ENCODE results near the gene AFG3L2. TPM values are rescaled to one million over a fixed set of nuclear protein-coding genes. Genes with fewer than 3 reads are reported as not detected.

AFG3L2 gene
- total RNA-seq, 1 donor from 2014 or later: 51.7 TPM

DNA sequence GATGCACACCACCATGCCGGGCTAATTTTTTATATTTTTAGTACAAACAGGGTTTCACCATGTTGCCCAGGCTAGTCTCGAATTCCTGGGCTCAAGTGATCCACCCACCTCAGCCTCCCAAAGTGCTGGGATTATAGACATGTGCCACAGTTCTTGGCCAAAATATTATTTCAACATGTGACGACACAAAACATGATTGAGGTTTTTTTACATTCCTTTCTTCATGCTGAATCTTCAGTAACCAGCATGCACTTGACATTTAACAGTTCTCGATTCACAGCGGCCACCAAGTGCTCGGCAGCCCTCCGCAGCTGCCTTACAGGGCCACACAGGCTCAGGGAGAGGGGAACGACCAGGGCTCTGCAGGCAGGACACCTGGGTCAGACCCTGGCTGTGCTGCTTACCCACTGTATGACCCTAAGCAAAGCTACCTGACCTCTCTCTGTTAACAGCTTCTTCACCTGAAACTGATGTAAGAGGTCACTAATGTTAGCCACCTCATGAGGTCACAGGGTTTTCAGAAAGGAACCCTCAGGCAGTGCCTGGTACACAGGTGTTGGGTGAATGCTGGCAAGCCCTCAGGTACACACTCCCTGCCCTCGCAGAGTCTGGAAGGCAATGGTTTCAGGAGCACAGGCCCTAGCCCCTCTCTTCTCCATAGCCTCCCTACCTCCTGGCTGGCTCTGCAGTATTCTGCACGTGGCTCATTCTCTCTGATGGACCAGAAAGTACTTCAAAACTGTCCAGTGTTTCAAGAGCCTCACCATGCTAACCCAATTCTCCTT, 43.3 kb downstream of the AFG3L2 start:
- H3K4me1 Mint-ChIP-seq: peaks cover 33% of the 10 kb centered on the region
- peaks cover 5% of the 10 kb centered on the region for H3K9me3 Mint-ChIP-seq
- no peak overlapping the region for H3K9ac ChIP-seq
- peak overlapping the region; percentile 28 for H3K27ac Mint-ChIP-seq
- no peaks in the 10 kb centered on the region for H3K27me3 ChIP-seq
- no peak overlapping the region for H2AFZ ChIP-seq (replicated peaks)
- peaks cover 9% of the 10 kb centered on the region for H3K27me3 Mint-ChIP-seq (ENCODE audit: insufficient read depth, low read depth)
- no peak overlapping the region for H3K4me2 ChIP-seq
- H3F3A ChIP-seq (ENCODE audit: low read depth): peaks cover 66% of the 10 kb centered on the region
- peaks cover 14% of the 10 kb centered on the region for H3K36me3 ChIP-seq
- H3K36me3 Mint-ChIP-seq: peaks cover 45% of the 10 kb centered on the region
- H3K4me3 Mint-ChIP-seq: no peak overlapping the region
- peaks cover 37% of the 10 kb centered on the region for H3K4me1 ChIP-seq
- TF ChIP-seq EZH2phosphoT487 (IDR thresholded peaks at IDR 0.05) (no peak), EZH2 (IDR thresholded peaks at IDR 0.05) (no peak)
- TF ChIP-seq, protein P1, sequence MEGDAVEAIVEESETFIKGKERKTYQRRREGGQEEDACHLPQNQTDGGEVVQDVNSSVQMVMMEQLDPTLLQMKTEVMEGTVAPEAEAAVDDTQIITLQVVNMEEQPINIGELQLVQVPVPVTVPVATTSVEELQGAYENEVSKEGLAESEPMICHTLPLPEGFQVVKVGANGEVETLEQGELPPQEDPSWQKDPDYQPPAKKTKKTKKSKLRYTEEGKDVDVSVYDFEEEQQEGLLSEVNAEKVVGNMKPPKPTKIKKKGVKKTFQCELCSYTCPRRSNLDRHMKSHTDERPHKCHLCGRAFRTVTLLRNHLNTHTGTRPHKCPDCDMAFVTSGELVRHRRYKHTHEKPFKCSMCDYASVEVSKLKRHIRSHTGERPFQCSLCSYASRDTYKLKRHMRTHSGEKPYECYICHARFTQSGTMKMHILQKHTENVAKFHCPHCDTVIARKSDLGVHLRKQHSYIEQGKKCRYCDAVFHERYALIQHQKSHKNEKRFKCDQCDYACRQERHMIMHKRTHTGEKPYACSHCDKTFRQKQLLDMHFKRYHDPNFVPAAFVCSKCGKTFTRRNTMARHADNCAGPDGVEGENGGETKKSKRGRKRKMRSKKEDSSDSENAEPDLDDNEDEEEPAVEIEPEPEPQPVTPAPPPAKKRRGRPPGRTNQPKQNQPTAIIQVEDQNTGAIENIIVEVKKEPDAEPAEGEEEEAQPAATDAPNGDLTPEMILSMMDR (IDR thresholded peaks at IDR 0.05): no peak
- H3K4me3 ChIP-seq: no peak overlapping the region
- DNase-seq (ENCODE audit: low spot score): no peak
- H3K79me2 ChIP-seq (ENCODE audit: low read depth): no peaks in the 10 kb centered on the region
- no peaks in the 10 kb centered on the region for H3K9me3 ChIP-seq (ENCODE audit: low read depth)
- no peak overlapping the region for H3K27ac ChIP-seq
- no peaks in the 10 kb centered on the region for H4K20me1 ChIP-seq (ENCODE audit: low read depth)

DNA sequence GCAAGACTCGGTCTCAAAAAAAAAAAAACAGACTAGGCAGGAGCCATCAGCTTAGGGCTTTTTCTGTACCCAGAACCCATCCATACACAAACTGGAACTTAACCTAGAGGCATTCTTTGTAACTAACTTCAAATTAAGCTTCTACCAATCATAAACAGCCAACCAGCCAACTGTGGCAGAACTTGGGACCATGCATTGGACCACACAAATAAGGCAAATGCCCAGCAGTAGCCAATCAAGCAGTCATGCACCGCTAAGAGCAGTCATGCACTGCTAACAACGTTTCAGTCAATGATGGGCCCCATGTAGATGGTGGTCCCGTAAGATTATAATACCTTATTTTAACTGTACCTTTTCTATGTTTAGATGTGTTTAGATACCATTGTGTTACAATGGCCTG, 46.3 kb downstream of the AFG3L2 start:
- Mint-ChIP-seq H3K9me3 (no peaks in the 10 kb centered on the region), H3K4me1 (peaks cover 23% of the 10 kb centered on the region), H3K27ac (no peak overlapping the region), H3K27me3 (ENCODE audit: insufficient read depth, low read depth) (peaks cover 9% of the 10 kb centered on the region), H3K4me3 (no peak overlapping the region), H3K36me3 (peaks cover 41% of the 10 kb centered on the region)
- Histone ChIP-seq H3K9me3 (ENCODE audit: low read depth) (no peaks in the 10 kb centered on the region), H3K36me3 (peaks cover 4% of the 10 kb centered on the region), H3F3A (ENCODE audit: low read depth) (peaks cover 44% of the 10 kb centered on the region), H4K20me1 (ENCODE audit: low read depth) (peaks cover 6% of the 10 kb centered on the region), H3K79me2 (ENCODE audit: low read depth) (no peaks in the 10 kb centered on the region), H3K27ac (no peak overlapping the region), H2AFZ (replicated peaks) (no peak overlapping the region), H3K4me2 (no peak overlapping the region), H3K4me3 (no peak overlapping the region), H3K4me1 (peaks cover 20% of the 10 kb centered on the region), H3K9ac (no peak overlapping the region), H3K27me3 (no peaks in the 10 kb centered on the region)
- TF ChIP-seq, protein P1 (IDR thresholded peaks at IDR 0.05): no peak
- TF ChIP-seq EZH2 (IDR thresholded peaks at IDR 0.05): no peak
- no peak for TF ChIP-seq EZH2phosphoT487 (IDR thresholded peaks at IDR 0.05)
- DNase-seq (ENCODE audit: low spot score): no peak

DNA sequence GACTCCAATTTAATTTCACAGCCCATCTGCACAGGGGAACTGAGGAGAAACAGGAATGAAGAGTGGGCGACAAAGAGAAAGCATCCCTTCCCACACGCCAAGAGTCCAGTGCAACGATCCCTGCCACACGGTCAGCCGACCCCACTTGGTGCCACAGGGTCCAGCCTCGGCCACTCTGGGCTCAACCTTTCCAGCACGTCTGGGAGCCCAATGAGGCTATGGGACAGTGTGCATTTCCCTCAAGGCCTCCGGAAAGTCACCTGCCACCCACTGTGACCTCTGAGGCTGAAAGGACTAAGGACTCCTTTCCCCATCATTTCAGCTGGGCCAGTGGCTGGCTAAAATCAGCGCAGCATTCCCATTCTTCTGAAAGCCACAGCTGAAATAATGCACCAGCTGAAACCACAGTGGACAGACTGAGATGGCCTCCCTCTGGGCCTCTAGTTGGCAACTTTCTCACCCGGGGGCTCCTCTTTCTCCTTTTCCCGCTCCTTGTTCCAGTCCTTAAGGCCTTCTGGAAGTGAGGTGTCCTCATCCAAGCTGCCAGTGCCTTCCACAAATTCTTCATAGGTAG, 47.8 kb downstream of the AFG3L2 start:
- H3K4me2 ChIP-seq: no peak overlapping the region
- Mint-ChIP-seq H3K4me3 (no peak overlapping the region), H3K27ac (no peak overlapping the region), H3K4me1 (peaks cover 8% of the 10 kb centered on the region), H3K27me3 (ENCODE audit: insufficient read depth, low read depth) (peaks cover 5% of the 10 kb centered on the region), H3K36me3 (peaks cover 41% of the 10 kb centered on the region), H3K9me3 (no peaks in the 10 kb centered on the region)
- no peaks in the 10 kb centered on the region for H3K79me2 ChIP-seq (ENCODE audit: low read depth)
- H2AFZ ChIP-seq (replicated peaks): no peak overlapping the region
- no peak overlapping the region for H3K27ac ChIP-seq
- no peak overlapping the region for H3K9ac ChIP-seq
- DNase-seq (ENCODE audit: low spot score): no peak
- peaks cover 6% of the 10 kb centered on the region for H4K20me1 ChIP-seq (ENCODE audit: low read depth)
- no peaks in the 10 kb centered on the region for H3K27me3 ChIP-seq
- TF ChIP-seq, protein P1 (IDR thresholded peaks at IDR 0.05): no peak
- no peak for TF ChIP-seq EZH2phosphoT487 (IDR thresholded peaks at IDR 0.05)
- TF ChIP-seq EZH2 (IDR thresholded peaks at IDR 0.05): no peak
- no peaks in the 10 kb centered on the region for H3K9me3 ChIP-seq (ENCODE audit: low read depth)
- H3K4me3 ChIP-seq: no peak overlapping the region
- H3K36me3 ChIP-seq: peaks cover 4% of the 10 kb centered on the region
- peaks cover 28% of the 10 kb centered on the region for H3F3A ChIP-seq (ENCODE audit: low read depth)
- H3K4me1 ChIP-seq: peaks cover 4% of the 10 kb centered on the region

All from neural progenitor cell (in vitro differentiated cells).